Panc1 (cell line): ENCODE results near the gene C17orf50. TPM values are rescaled to one million over a fixed set of nuclear protein-coding genes. Genes with fewer than 3 reads are reported as not detected.

Source experiments
- ATAC-seq: fragments of 200-7000 bp; cut with Tn5 transposase; 2 replicates; pipeline ENCODE4 v1.9.1; 2020; ENCODE audit warnings: mild to moderate bottlenecking, moderate library complexity
- BruUV-seq: library from RNA; stranded (reverse); fragments of 400-500 nt; replicated peaks from 2 replicates; lab custom pipeline; 2021; lab: Mats Ljungman, UMichigan
- CTCF ChIA-PET: fragments of 300-600 bp; sonication (Branson Sonifier 250); formaldehyde crosslinking; loops from one replicate; lab custom pipeline; 2022; ENCODE audit warnings: antibody characterized with exemption; lab: Charles Lee
- POLR2A ChIA-PET: fragments of 300-600 bp; sonication (Branson Sonifier 250); formaldehyde crosslinking; loops from one replicate; lab custom pipeline; 2022; ENCODE audit warnings: antibody characterized with exemption; lab: Charles Lee
- DNase-seq: peaks from one replicate; pipeline ENCODE4 v3.0.0-alpha.2; 2010; ENCODE audit warnings: low read depth, low spot score
- H3K27ac ChIP-seq: 2 replicates; pipeline ENCODE4 v1.5.1; 2011; ENCODE audit warnings: mild to moderate bottlenecking, low read length, inconsistent platforms
- H3K27me3 ChIP-seq: fragments of 200-500 bp; sonication (Bioruptor generic); 2 replicates; pipeline ENCODE4 v1.6.0; 2014; ENCODE audit warnings: low read length, inconsistent platforms; ENCODE audit not compliant: control insufficient read depth, insufficient read depth
- H3K36me3 ChIP-seq: fragments of 200-500 bp; sonication (Bioruptor generic); 2 replicates; pipeline ENCODE4 v1.5.1; 2014; ENCODE audit warnings: inconsistent platforms, mild to moderate bottlenecking, low read length, moderate library complexity; ENCODE audit not compliant: control insufficient read depth, insufficient read depth
- H3K4me1 ChIP-seq: 2 replicates; pipeline ENCODE4 v1.5.1; 2011; ENCODE audit warnings: inconsistent platforms, mild to moderate bottlenecking, low read length, moderate library complexity; ENCODE audit not compliant: control insufficient read depth, insufficient read depth
- H3K4me3 ChIP-seq, 2 experiments: 2 replicates each; pipeline ENCODE4 v1.5.1; 2011 to 2012; ENCODE audit warnings: low read depth in 2 of 2, low read length in 2 of 2, mild to moderate bottlenecking in 2 of 2, inconsistent platforms in 1 of 2, moderate library complexity in 1 of 2
- H3K9me3 ChIP-seq: fragments of 200-500 bp; sonication (Bioruptor generic); 2 replicates; pipeline ENCODE4 v1.5.1; 2014; ENCODE audit warnings: low read depth, mild to moderate bottlenecking, inconsistent platforms, low read length, moderate library complexity; ENCODE audit not compliant: control insufficient read depth, insufficient read depth
- POLR2AphosphoS5 ChIP-seq: IDR thresholded peaks from 2 replicates; pipeline ENCODE4 v1.6.1; 2012; ENCODE audit warnings: mild to moderate bottlenecking, low read depth, low read length, moderate library complexity
- SIN3A ChIP-seq: IDR thresholded peaks from 2 replicates; pipeline ENCODE4 v1.6.1; 2012; ENCODE audit warnings: low read depth, mild to moderate bottlenecking, low read length, moderate library complexity, borderline replicate concordance; ENCODE audit not compliant: insufficient read depth
- TCF7L2 ChIP-seq: IDR thresholded peaks from 2 replicates; pipeline ENCODE4 v1.6.1; 2011; ENCODE audit warnings: mild to moderate bottlenecking, low read depth, low read length, inconsistent platforms
- in situ Hi-C: cut with HindIII; loops from 2 replicates; pipeline ENCODE4 v1.10.0; 2016; ENCODE audit warnings: low sequenced_read_pairs, low pct_unique_long_range_greater_than_20kb
- intact Hi-C: fragments of 100-400 bp; cut with micrococcal nuclease; formaldehyde crosslinking; loops from one replicate; pipeline ENCODE4 v1.10.0; 2022; ENCODE audit not compliant: unreplicated experiment
- total RNA-seq: library from RNA; stranded (reverse); gene quantifications from one replicate; pipeline ENCODE4 v1.2.1, GENCODE V29; 2021; ENCODE audit not compliant: unreplicated experiment
- TF ChIP-seq, protein P1 (sequence below): fragments of 450-650 bp; IDR thresholded peaks from 2 replicates; pipeline ENCODE4 v1.5.1; 2017; ENCODE audit warnings: mild to moderate bottlenecking
- TF ChIP-seq, protein P2 (sequence below), 2 experiments: IDR thresholded peaks; 2 replicates each; pipeline ENCODE4 v1.6.1; 2011 to 2012; ENCODE audit warnings: low read depth in 2 of 2, control low read depth in 1 of 2, low read length in 1 of 2, mild to moderate bottlenecking in 1 of 2, moderate library complexity in 1 of 2; ENCODE audit not compliant: insufficient read depth in 1 of 2

The C17orf50 gene
- total RNA-seq, 1 experiment from 2014 or later: not detected

GRCh38 chr17:35766903-35767510, 6.3 kb downstream of the C17orf50 start:
- Histone ChIP-seq H3K9me3 (no peaks in the 10 kb centered on the region), H3K36me3 (no peaks in the 10 kb centered on the region), H3K4me3 (no peak overlapping the region), H3K27ac (no peak overlapping the region), H3K4me1 (peaks cover 4% of the 10 kb centered on the region; the same call in 1 of the 2 replicates), H3K27me3 (peaks cover 3% of the 10 kb centered on the region; the same call in 1 of the 2 replicates)
- in situ Hi-C loops: no loop called here
- no TSS peak for BruUV-seq
- TF ChIP-seq POLR2AphosphoS5: no peak
- no peak for TF ChIP-seq SIN3A
- TF ChIP-seq, protein P1, sequence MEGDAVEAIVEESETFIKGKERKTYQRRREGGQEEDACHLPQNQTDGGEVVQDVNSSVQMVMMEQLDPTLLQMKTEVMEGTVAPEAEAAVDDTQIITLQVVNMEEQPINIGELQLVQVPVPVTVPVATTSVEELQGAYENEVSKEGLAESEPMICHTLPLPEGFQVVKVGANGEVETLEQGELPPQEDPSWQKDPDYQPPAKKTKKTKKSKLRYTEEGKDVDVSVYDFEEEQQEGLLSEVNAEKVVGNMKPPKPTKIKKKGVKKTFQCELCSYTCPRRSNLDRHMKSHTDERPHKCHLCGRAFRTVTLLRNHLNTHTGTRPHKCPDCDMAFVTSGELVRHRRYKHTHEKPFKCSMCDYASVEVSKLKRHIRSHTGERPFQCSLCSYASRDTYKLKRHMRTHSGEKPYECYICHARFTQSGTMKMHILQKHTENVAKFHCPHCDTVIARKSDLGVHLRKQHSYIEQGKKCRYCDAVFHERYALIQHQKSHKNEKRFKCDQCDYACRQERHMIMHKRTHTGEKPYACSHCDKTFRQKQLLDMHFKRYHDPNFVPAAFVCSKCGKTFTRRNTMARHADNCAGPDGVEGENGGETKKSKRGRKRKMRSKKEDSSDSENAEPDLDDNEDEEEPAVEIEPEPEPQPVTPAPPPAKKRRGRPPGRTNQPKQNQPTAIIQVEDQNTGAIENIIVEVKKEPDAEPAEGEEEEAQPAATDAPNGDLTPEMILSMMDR: peak; percentile 77
- no peak for TF ChIP-seq TCF7L2
- TF ChIP-seq, protein P2, sequence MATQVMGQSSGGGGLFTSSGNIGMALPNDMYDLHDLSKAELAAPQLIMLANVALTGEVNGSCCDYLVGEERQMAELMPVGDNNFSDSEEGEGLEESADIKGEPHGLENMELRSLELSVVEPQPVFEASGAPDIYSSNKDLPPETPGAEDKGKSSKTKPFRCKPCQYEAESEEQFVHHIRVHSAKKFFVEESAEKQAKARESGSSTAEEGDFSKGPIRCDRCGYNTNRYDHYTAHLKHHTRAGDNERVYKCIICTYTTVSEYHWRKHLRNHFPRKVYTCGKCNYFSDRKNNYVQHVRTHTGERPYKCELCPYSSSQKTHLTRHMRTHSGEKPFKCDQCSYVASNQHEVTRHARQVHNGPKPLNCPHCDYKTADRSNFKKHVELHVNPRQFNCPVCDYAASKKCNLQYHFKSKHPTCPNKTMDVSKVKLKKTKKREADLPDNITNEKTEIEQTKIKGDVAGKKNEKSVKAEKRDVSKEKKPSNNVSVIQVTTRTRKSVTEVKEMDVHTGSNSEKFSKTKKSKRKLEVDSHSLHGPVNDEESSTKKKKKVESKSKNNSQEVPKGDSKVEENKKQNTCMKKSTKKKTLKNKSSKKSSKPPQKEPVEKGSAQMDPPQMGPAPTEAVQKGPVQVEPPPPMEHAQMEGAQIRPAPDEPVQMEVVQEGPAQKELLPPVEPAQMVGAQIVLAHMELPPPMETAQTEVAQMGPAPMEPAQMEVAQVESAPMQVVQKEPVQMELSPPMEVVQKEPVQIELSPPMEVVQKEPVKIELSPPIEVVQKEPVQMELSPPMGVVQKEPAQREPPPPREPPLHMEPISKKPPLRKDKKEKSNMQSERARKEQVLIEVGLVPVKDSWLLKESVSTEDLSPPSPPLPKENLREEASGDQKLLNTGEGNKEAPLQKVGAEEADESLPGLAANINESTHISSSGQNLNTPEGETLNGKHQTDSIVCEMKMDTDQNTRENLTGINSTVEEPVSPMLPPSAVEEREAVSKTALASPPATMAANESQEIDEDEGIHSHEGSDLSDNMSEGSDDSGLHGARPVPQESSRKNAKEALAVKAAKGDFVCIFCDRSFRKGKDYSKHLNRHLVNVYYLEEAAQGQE (IDR thresholded peaks at IDR 0.05; ENCODE audit: insufficient read depth in 1 of 2, low read depth in 2 of 2, low read length in 1 of 2): no peak
- ChIA-PET CTCF (interaction anchor here (0.6 to 1.4 kb wide), 4 partner anchors 37 to 97 kb away, joined by 3 to 4 read pairs (median 4); no protein-coding TSS in a partner anchor), POLR2A (no interaction called here)
- intact Hi-C loops: loop anchor here (1.0 kb wide), 1 partner anchor 37 kb away; no protein-coding TSS in a partner anchor
- DNase-seq (no peak), ATAC-seq (no peak)

DNA sequence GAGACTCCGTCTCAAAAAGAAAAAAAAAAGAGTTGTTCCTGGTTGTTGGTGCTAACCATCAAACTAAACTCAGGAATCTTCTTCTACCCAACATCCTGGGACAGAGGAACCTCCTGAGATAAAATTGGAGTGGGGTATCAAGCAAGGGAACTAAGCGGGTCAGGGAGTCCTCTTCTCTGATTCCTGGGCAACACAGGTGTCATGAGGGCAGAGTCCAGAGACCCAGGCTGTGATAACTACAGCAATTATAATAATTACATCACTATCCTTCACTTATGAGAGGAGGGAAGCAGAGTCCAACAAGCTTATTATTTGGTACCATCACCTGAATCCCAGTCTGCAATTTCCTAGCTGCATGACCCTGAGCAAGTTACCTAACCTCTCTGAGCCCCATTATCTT, 8.1 kb downstream of the C17orf50 start:
- TF ChIP-seq POLR2AphosphoS5: no peak
- Histone ChIP-seq H3K9me3 (no peaks in the 10 kb centered on the region), H3K4me3 (no peak overlapping the region), H3K27ac (no peak overlapping the region), H3K27me3 (peaks cover 3% of the 10 kb centered on the region; the same call in 1 of the 2 replicates), H3K36me3 (no peaks in the 10 kb centered on the region), H3K4me1 (peaks cover 4% of the 10 kb centered on the region; the same call in 1 of the 2 replicates)
- no peak for ATAC-seq
- in situ Hi-C loops: no loop called here
- no TSS peak for BruUV-seq
- CTCF ChIA-PET: interaction anchor here (1.9 kb wide), 1 partner anchor 36 kb away, joined by 27 read pairs; no protein-coding TSS in a partner anchor
- POLR2A ChIA-PET: no interaction called here
- intact Hi-C loops: no loop called here
- DNase-seq: no peak

DNA sequence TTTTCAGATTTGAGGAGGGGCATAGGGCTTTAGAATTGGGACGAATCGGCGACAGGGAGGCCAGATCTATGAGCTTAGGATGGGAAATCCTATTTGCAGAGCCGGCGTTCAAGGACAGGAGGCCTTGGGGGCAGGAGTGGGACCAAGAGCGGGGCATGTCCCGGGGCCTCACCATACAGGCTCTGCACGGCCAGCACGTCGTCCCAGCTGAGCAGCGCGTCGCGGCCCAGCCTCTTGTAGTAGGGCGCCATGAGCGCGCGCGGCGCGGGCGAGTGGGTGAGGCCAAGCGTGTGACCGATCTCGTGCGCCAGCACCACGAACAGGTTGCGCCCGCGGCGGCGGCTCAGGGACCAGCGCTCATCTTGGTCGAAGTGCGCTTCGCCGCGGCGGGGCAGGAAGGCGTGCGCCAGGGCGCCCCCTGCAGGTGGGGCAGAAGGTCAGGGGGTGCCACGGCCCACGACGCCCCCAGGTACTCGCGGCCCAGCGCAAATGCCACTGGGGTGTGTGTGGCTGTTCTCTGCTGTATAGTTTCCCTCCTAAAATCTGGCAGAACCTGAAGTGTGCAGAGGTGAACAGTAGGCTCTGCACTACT, 9.3 kb downstream of the C17orf50 start:
- no peak for ATAC-seq
- DNase-seq: no peak
- H3K4me3 ChIP-seq: no peak overlapping the region
- in situ Hi-C loops: no loop called here
- TF ChIP-seq, protein P1: peak; percentile 77; the same call in 1 of the 2 replicates
- no peak for TF ChIP-seq TCF7L2
- no peak overlapping the region for H3K27ac ChIP-seq
- CTCF ChIA-PET: interaction anchor here (1.9 kb wide), 1 partner anchor 35 kb away, joined by 27 read pairs; no protein-coding TSS in a partner anchor
- H3K4me1 ChIP-seq: peaks cover 8% of the 10 kb centered on the region; the same call in 1 of the 2 replicates
- BruUV-seq: no TSS peak
- intact Hi-C loops: no loop called here
- H3K36me3 ChIP-seq: no peaks in the 10 kb centered on the region
- peaks cover 3% of the 10 kb centered on the region; the same call in 1 of the 2 replicates for H3K27me3 ChIP-seq
- H3K9me3 ChIP-seq: no peaks in the 10 kb centered on the region
- POLR2A ChIA-PET: no interaction called here
